ENCODE results near the gene ITGBL1. TPM values are rescaled to one million over a fixed set of nuclear protein-coding genes. Genes with fewer than 3 reads are reported as not detected.

The ITGBL1 gene
- total and polyA plus RNA-seq, 3 donors from 2014 or later = 5.7 to 7.7 (median 5.8) TPM

- intact Hi-C loops (cut with DNase I; ENCODE audit: low total_unique reads) = no loop called here
- no peak for TF ChIP-seq POLR2A (IDR thresholded peaks at IDR 0.05)
- TF ChIP-seq, protein P1, sequence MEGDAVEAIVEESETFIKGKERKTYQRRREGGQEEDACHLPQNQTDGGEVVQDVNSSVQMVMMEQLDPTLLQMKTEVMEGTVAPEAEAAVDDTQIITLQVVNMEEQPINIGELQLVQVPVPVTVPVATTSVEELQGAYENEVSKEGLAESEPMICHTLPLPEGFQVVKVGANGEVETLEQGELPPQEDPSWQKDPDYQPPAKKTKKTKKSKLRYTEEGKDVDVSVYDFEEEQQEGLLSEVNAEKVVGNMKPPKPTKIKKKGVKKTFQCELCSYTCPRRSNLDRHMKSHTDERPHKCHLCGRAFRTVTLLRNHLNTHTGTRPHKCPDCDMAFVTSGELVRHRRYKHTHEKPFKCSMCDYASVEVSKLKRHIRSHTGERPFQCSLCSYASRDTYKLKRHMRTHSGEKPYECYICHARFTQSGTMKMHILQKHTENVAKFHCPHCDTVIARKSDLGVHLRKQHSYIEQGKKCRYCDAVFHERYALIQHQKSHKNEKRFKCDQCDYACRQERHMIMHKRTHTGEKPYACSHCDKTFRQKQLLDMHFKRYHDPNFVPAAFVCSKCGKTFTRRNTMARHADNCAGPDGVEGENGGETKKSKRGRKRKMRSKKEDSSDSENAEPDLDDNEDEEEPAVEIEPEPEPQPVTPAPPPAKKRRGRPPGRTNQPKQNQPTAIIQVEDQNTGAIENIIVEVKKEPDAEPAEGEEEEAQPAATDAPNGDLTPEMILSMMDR (IDR thresholded peaks at IDR 0.05) = no peak
- Histone ChIP-seq H3K27me3 (no peaks in the 10 kb centered on the region), H3K36me3 (ENCODE audit: low read depth, missing control alignments) (no peaks in the 10 kb centered on the region), H3K27ac (no peak overlapping the region), H3K9me3 (no peaks in the 10 kb centered on the region), H3K4me3 (no peak overlapping the region), H3K4me1 (no peaks in the 10 kb centered on the region)
- DNase-seq = no peak
These were observed 196.5 kb downstream of the ITGBL1 start for GRCh38 chr13:101648766-101649487.

- intact Hi-C loops (cut with DNase I; ENCODE audit: low total_unique reads) = no loop called here
- Histone ChIP-seq H3K36me3 (ENCODE audit: low read depth, missing control alignments) (no peaks in the 10 kb centered on the region), H3K4me1 (no peaks in the 10 kb centered on the region), H3K27ac (no peak overlapping the region), H3K27me3 (no peaks in the 10 kb centered on the region), H3K4me3 (no peak overlapping the region), H3K9me3 (no peaks in the 10 kb centered on the region)
- TF ChIP-seq, protein P1 (IDR thresholded peaks at IDR 0.05) = no peak
- no peak for TF ChIP-seq POLR2A (IDR thresholded peaks at IDR 0.05)
- DNase-seq = no peak
- WGBS, 2 donors = 83% methylated on average over 4 of the region's 4 CpGs
These were observed 197.1 kb downstream of the ITGBL1 start for GRCh38 chr13:101649488-101650126.

GRCh38 chr13:101654883-101655282 lies 202.4 kb downstream of the ITGBL1 start:
- Histone ChIP-seq H3K27me3 (no peaks in the 10 kb centered on the region), H3K9me3 (no peaks in the 10 kb centered on the region), H3K36me3 (ENCODE audit: low read depth, missing control alignments) (no peaks in the 10 kb centered on the region), H3K27ac (no peak overlapping the region), H3K4me1 (no peaks in the 10 kb centered on the region), H3K4me3 (no peak overlapping the region)
- WGBS, 2 donors = 83 to 84% methylated on average over 4 of the region's 4 CpGs
- intact Hi-C loops (cut with DNase I; ENCODE audit: low total_unique reads) = no loop called here
- DNase-seq = no peak
- TF ChIP-seq, protein P1 (IDR thresholded peaks at IDR 0.05) = no peak
- TF ChIP-seq POLR2A (IDR thresholded peaks at IDR 0.05) = no peak

DNA sequence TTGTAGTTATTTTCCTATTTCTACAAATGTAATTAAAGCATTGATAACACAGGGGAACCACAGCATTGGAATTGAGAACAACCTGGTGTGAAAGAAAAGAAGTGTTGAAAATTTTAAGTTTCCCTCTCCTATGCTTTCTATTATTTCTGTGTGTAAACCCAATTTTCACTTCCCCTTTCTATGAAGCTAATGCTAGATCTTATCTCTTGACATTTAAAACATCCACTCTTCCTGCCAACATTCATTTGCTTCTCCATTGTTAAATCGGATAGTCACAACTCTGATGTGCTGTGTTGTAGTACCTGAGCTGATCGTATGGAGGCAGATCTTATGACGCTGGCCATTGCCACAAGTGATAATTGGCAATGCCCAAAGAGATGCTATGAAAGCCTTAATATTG lies 203.0 kb downstream of the ITGBL1 start:
- Histone ChIP-seq H3K9me3 (no peaks in the 10 kb centered on the region), H3K4me3 (no peak overlapping the region), H3K4me1 (no peaks in the 10 kb centered on the region), H3K36me3 (ENCODE audit: low read depth, missing control alignments) (no peaks in the 10 kb centered on the region), H3K27me3 (no peaks in the 10 kb centered on the region), H3K27ac (no peak overlapping the region)
- TF ChIP-seq, protein P1 (IDR thresholded peaks at IDR 0.05) = no peak
- TF ChIP-seq POLR2A (IDR thresholded peaks at IDR 0.05) = no peak
- no peak for DNase-seq
- WGBS, 2 donors = 81 to 82% methylated on average over 3 of the region's 3 CpGs
- intact Hi-C loops (cut with DNase I; ENCODE audit: low total_unique reads) = no loop called here

All from testis (tissue), 3 donors.